ENCODE results near the gene KRTAP2-4.
"Not testable (repeated sequence)": the region's sequence is repeated elsewhere in the genome, so short reads cannot be mapped to it uniquely, and the experiment has no call there.

The KRTAP2-4 gene

DNA sequence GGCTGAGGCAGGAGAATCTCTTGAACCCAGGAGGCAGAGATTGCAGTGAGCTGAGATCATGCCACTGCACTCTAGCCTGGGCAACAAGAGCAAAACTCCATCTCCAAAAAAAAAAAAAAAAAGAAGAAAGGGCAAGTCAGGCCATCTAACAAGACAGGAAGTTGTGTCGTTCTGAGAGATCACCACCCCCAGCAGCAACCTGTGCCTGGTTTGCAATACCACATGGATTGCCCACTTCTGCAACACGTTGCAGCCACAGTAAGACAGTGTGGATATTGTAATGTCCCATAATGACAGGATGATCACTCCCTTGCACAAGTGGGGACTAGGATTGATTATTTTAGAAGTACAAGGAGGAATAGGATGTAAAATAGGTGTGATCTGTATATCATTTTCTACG lies 3.4 kb upstream of the KRTAP2-4 start:
- DNase-seq, result no peak

GRCh38 chr17:41067281-41067680 lies 1.6 kb upstream of the KRTAP2-4 start:
- DNase-seq, result no peak

- not testable (repeated sequence) for DNase-seq
These were observed 526 bp downstream of the KRTAP2-4 start for GRCh38 chr17:41065016-41065689.

DNA sequence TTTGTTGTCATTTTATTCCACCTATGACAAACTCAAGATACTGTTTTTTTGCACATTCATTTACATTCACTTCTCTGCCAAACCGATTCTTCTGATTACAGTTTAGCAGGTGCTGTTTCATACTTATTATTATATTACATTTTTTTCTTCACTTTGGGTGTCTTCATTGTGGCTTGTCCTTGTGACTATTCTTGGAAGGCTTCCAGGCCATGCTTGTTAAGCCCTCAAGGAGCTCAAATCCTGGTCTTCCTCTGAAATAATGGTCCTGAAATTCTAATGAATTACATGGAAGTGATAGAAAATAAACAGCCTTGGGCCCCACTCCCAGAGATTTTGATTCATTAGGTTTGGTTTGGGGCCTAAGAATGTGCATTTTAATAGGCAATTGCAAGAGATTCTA lies 1.4 kb downstream of the KRTAP2-4 start:
- DNase-seq, result no peak

GRCh38 chr17:41063449-41063848 lies 2.2 kb downstream of the KRTAP2-4 start:
- DNase-seq, result no peak

DNA sequence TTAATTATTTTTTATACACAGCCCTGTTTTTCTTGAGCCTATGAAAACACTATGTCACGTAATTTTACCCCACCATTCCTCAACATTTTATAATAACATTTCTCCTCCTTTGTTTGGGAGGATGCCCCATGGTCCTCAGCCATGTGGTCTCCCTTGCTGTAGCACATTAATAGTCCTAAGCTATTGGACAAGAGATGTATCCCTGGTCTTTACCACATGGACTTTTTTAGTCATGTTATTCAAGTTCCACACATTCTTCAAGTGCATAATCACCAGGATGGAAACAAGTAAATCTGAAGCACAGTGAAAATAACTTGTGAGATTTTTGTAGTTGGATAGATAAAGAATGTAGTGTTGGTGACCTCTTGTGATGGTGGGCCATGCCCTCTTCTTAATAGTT lies 3.7 kb downstream of the KRTAP2-4 start:
- DNase-seq, result no peak

DNA sequence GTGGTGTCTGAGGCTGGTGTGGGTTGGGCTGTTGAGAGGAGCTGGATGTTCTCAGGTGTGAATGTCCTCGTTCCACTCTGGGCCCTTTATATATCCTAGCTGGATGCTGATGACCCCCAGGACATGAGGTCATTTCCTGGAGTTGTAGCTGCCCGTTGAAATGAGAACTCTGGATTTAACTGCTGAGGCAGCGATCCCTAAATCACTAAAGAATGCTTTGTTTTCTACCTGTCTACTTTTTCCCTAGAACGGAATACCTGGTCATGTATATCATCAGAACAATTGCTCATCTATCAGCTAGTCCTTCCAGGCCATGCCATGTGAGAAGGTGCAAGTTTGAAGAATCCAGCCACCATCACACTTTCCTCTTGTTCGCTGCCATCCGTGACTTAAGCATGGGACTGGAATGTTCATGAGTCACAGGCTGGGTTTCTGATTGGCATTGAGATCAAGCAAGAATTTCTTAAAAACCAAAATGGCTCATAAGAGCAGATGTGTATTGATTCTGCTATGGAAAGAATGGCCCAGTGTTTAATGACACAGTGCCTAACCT lies 5.6 kb downstream of the KRTAP2-4 start, which contains the start of gene KRTAP2-3:
Gene KRTAP2-3 (minus strand): TSS at position 63 of the 553 bp plus-strand sequence. CDS start 64 bp downstream, outside the sequence.
- DNase-seq, result no peak

DNA sequence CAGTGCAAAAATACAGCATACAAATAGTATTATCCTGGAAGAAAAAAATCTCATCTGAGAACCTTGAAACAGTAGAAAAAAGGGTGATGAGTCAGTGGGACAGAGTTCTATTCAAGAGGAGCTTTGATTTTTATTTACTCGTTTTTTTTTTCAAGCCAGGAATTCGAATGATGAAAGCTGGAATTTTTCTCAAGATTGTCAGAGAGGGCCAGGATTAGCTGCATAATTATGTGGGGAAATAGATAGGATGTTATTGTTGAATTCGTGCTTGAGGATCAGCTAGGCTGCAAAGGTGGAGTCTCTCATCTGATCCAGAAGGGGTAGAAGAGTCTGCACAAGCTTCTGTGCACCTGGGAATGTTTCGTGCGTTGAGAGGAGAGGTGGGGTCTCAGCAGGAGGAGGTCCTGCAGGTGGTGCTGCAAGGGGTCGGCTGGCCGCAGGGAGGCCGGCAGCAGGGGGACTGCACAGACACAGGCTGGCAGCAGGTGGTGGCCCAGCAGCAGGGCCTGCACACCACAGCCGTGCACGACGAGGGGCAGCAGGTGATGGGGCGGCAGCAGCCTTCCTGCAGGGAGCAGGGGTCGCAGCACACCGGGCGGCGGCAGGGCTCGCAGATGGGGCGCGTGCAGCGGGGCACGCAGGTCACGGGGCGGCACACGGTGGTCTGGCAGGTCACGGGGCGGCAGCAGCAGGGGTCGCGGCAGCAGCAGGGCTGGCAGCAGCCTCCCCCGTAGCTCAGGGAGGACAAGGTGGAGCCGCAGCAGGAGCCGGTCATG lies 6.2 kb downstream of the KRTAP2-4 start:
- not testable (repeated sequence) for DNase-seq

DNA sequence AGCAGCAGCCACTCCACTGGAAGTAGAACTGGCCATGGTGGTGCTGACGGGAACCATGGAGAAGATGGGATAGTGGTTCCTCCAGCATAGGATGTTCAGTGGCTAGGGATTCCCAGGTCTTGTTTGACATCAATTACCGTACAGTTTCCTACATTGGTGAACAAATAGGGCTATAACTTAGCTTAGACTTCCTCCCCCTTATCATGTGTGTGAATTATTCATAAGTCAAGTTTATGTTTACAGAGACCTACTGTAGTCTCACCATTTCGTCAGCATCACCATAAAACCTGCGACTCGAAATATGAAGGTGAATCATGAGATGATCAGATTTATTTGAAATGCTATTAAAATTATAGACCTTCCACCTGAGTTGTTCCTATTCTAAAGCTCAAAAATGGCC lies 6.9 kb downstream of the KRTAP2-4 start:
- DNase-seq, result no peak

- DNase-seq, result no peak
These were observed 8.1 kb downstream of the KRTAP2-4 start for GRCh38 chr17:41057547-41057946.

DNA sequence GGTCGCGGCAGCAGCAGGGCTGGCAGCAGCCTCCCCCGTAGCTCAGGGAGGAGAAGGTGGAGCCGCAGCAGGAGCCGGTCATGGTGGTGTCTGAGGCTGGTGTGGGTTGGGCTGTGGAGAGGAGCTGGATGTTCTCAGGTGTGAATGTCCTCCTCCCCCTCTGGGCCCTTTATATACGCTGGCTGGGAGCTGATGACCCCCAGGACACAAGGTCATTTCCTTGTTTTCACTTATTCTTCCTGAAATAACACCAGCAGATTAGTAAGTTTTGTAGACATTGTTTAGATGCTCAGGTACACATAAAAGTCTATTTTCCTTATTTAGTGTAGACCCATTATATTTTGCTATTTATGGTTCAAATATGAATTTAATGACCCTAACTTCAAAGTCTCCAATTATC lies 10.5 kb downstream of the KRTAP2-4 start, which contains the start of gene KRTAP2-2:
Gene KRTAP2-2 (minus strand): TSS at position 101 of the 400 bp plus-strand sequence. CDS start 19 bp downstream, at position 82.
- DNase-seq, result not testable (repeated sequence)

DNA sequence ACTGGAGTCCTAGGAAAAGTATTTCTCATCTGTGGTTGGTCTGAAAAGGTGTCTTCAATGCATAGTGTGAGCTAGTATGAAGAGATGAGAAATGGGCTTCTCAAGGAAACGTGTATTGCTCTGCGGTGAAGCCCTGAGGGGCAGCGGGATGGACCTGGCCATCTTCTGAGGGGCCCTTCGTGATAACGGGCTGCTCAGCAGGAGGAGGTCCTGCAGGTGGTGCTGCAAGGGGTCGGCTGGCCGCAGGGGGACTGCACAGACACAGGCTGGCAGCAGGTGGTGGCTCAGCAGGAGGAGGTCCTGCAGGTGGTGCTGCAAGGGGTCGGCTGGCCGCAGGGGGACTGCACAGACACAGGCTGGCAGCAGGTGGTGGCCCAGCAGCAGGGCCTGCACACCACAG lies 11.1 kb downstream of the KRTAP2-4 start:
- DNase-seq, result not testable (repeated sequence)

DNA sequence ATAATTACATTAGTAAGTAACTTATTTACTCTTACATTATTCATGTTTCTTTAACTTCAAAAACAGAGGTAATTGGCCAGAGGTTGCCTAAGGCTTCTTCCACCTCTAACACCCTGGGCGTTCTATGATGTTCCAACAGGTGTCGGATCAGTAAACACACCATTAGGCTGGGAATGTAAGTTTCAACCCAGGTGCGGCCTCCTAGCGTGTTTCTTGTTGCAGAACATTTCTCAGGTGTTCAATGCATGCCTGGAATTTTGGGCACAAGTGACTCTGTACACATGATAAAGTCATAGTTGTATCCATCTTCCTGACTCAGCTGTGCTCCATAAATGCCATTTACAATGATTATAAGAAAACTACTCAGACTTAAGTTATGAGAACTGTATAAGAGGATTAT lies 11.7 kb downstream of the KRTAP2-4 start:
- DNase-seq, result no peak

DNA sequence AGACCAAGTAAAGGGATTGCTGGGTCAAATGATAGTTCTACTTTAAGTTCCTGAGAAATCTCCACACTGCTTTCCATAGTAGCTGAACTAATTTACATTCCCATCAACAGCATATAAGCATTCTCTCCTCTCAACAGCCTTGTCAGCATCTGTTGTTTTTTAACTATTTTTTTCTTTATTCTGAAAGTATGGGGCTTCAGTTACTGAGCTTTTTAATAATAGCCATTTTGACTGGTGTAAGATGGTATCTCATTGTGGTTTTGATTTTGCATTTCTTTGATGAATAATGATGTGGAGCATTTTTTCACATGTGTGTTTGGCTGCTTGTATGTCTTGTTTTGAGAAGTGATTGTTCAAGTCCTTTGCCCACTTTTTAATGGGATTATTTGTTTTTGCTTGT lies 13.1 kb downstream of the KRTAP2-4 start:
- DNase-seq, result no peak

GRCh38 chr17:41049110-41049509 lies 16.6 kb downstream of the KRTAP2-4 start:
- no peak for DNase-seq

DNA sequence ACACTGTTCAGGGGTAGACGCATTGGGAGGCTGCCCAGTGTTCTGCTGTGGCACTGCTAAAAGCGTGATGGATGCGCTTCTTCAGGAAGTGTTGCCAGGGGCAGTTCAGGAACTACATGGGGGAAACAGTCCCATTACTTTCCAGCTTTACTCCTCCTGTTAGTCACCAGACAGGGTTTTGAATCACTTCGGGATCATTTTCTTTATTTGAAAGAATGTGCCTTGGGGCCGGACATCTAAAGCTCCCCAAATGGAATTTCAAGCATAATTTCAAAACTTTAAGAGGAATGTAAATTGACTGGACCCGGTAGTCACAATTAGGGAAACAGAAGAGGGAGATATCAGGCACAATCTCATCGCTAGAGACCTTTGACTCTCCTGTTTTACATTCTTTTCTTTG lies 17.2 kb downstream of the KRTAP2-4 start:
- DNase-seq, result no peak

DNA sequence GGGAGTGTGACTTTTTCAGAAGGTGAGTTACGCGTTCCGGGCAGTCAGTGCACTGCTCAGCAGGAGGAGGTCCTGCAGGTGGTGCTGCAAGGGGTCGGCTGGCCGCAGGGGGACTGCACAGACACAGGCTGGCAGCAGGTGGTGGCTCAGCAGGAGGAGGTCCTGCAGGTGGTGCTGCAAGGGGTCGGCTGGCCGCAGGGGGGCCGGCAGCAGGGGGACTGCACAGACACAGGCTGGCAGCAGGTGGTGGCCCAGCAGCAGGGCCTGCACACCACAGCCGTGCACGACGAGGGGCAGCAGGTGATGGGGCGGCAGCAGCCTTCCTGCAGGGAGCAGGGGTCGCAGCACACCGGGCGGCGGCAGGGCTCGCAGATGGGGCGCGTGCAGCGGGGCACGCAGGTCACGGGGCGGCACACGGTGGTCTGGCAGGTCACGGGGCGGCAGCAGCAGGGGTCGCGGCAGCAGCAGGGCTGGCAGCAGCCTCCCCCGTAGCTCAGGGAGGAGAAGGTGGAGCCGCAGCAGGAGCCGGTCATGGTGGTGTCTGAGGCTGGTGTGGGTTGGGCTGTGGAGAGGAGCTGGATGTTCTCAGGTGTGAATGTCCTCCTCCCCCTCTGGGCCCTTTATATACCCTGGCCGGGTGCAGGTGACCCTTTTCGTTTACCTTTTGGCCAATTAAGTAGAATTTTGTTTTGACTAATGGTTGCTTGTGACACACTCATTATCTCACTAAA lies 18.8 kb downstream of the KRTAP2-4 start, which contains the start of gene KRTAP2-1:
Gene KRTAP2-1 (minus strand): TSS at position 582 of the 731 bp plus-strand sequence. CDS start 49 bp downstream, at position 533.
- DNase-seq, result not testable (repeated sequence)

DNA sequence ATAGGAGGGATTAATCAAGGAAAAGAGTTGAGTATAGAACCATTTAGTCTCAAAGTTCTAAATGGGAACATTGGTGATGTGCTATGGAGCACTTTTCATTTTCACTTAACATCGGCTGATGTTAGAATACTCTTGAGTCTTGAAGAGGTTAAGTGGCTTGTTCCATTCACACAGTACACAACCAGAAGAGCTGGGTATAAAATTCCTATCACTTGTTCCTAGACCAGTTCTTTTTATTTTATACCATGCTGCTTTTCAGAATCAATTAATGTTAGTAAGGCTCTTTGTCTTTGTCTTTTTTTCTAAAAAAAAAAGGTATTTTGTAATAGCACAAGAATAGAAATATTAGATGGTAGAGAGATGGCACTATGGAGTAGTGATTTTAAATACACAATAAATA lies 22.7 kb downstream of the KRTAP2-4 start:
- no peak for DNase-seq

- DNase-seq, result not testable (repeated sequence)
These were observed 24.7 kb downstream of the KRTAP2-4 start, which contains the start of gene KRTAP1-1 for GRCh38 chr17:41040783-41041571. Gene KRTAP1-1 (minus strand): TSS chr17:41041450. CDS start chr17:41041397, 53 bp downstream.

GRCh38 chr17:41037853-41038350 lies 27.8 kb downstream of the KRTAP2-4 start:
- DNase-seq, result no peak

- not testable (repeated sequence) for DNase-seq
These were observed 31.2 kb downstream of the KRTAP2-4 start, which contains the start of gene KRTAP1-3 for GRCh38 chr17:41034346-41034935. Gene KRTAP1-3 (minus strand): TSS chr17:41034874. CDS start chr17:41034821, 53 bp downstream.

Measured in activated CD8-positive, alpha-beta memory T cell treated with anti-CD3 and anti-CD28 coated beads, Interleukin-2, amount 50 U/mL, for 4 hours (primary cell).